CD4-positive, alpha-beta T cell treated with Interleukin-1 beta for 1 hour (primary cell): ENCODE data around the gene DISP2.

Source experiments
- DNase-seq, 2 donors: peaks; one replicate each; pipeline ENCODE4 v3.0.0-alpha.2; 2020 to 2022

DISP2 gene

GRCh38 chr15:40389824-40390595, 32.0 kb downstream of the DISP2 start:
- no peak for DNase-seq

GRCh38 chr15:40392986-40393948, 35.2 kb downstream of the DISP2 start:
- no peak for DNase-seq

GRCh38 chr15:40397688-40398412, 39.8 kb downstream of the DISP2 start:
- no peak for DNase-seq

GRCh38 chr15:40398413-40398873, 40.4 kb downstream of the DISP2 start:
- peak in 1 of 2 donors; percentile 47 for DNase-seq

GRCh38 chr15:40399370-40399769, 41.4 kb downstream of the DISP2 start:
- DNase-seq = no peak

- DNase-seq = peak; percentile 87 to 88
These were observed 47.7 kb downstream of the DISP2 start, which contains the start of gene IVD for GRCh38 chr15:40405501-40406381. Gene IVD, plus strand, starts transcription at chr15:40405795. Its CDS starts 33 bp downstream, at chr15:40405828.

GRCh38 chr15:40407330-40407990, 49.4 kb downstream of the DISP2 start:
- DNase-seq = no peak

GRCh38 chr15:40409366-40409765, 51.3 kb downstream of the DISP2 start:
- DNase-seq = no peak

GRCh38 chr15:40410476-40410875, 52.5 kb downstream of the DISP2 start:
- no peak for DNase-seq

GRCh38 chr15:40412095-40412759, 54.2 kb downstream of the DISP2 start:
- DNase-seq = no peak

GRCh38 chr15:40413036-40413435, 55.0 kb downstream of the DISP2 start:
- no peak for DNase-seq

GRCh38 chr15:40414816-40415215, 56.8 kb downstream of the DISP2 start:
- DNase-seq = no peak

GRCh38 chr15:40415226-40415625, 57.2 kb downstream of the DISP2 start:
- no peak for DNase-seq

GRCh38 chr15:40416056-40416455, 58.0 kb downstream of the DISP2 start:
- DNase-seq = no peak

- no peak for DNase-seq
These were observed 60.1 kb downstream of the DISP2 start for GRCh38 chr15:40418126-40418525.

- no peak for DNase-seq
These were observed 62.2 kb downstream of the DISP2 start for GRCh38 chr15:40420071-40420713.

GRCh38 chr15:40420793-40421192, 62.8 kb downstream of the DISP2 start:
- no peak for DNase-seq

GRCh38 chr15:40421246-40422157, 63.5 kb downstream of the DISP2 start:
- peak; percentile 77 to 80 for DNase-seq
